Aorta (tissue), 4 donors: ENCODE measurements around the gene TNK2. TPM values are rescaled to one million over a fixed set of nuclear protein-coding genes. Genes with fewer than 3 reads are reported as not detected.

Source experiments
- microRNA-seq, 2 donors: library from miRNA; unstranded; fragments of <30 nt; microRNA quantifications; one replicate each; pipeline ENCODE4 v1.2.0, GENCODE V29; 2020
- polyA plus RNA-seq, 2 donors: library from polyadenylated mRNA; stranded (reverse); fragments of 200-250 nt; gene quantifications; one replicate each; pipeline ENCODE4 v1.2.3, GENCODE V29; 2013
- total RNA-seq, 2 donors: library from RNA; stranded (reverse); fragmentation: NEBNext Ultra II Directional; extraction: Animal tissue kit (Norgen Biotek cat#: 25700); gene quantifications; one replicate each; pipeline ENCODE4 v1.2.1, GENCODE V29; 2021
- donor health status: healthy with polysubstance abuse.
- donor health status: Bipolar disorder and iron deficiency.
- donor health status: DM: no; HTN: no; CAD: no.
- donor health status: DM: yes; HTN: yes; CAD: no.

TNK2 gene
- total and polyA plus RNA-seq, 4 donors = 9.3 to 162 (median 66.5) TPM

Small RNAs within 50 kb of the gene (microRNA-seq; reads per million reads assigned to microRNA genes)
- 0 reads per million in 2 donors for gene MIR6829

Other genes starting within 250 kb of the TNK2 start
- gene MUC20, start 187.6 kb downstream of the TNK2 start, total RNA-seq = 10 to 100 TPM in 1 of 2 donors, 1 to 10 TPM in 1; 4.5 to 17.8 TPM
- gene MUC20, start 187.6 kb downstream of the TNK2 start, polyA plus RNA-seq = 10 to 100 TPM in 1 of 2 donors, 1 to 10 TPM in 1; 2.9 to 17.7 TPM
- gene MUC4, start 96.6 kb downstream of the TNK2 start, total RNA-seq = under 1 TPM in 1 of 2 donors, not detected in 1; 0.06 TPM
- gene MUC4, start 96.6 kb downstream of the TNK2 start, polyA plus RNA-seq = under 1 TPM; 0.08 to 0.25 TPM
- 100 to 1,000 TPM in 1 of 2 donors, 10 to 100 TPM in 1; 81.8 to 141 TPM for gene TFRC, start 173.5 kb upstream of the TNK2 start, total RNA-seq
- gene TFRC, start 173.5 kb upstream of the TNK2 start, polyA plus RNA-seq = 10 to 100 TPM; 19.5 to 23.7 TPM